ENCODE data around the gene ERGIC1.

Gene ERGIC1

GRCh38 chr5:172926796-172927195, 92.7 kb downstream of the ERGIC1 start:
- DNase-seq (ENCODE audit: extremely low read depth, insufficient read length): no peak
- no peaks in the 10 kb centered on the region for H3K27me3 ChIP-seq (replicated peaks; ENCODE audit: control insufficient read depth, insufficient read depth, low read length)
- no peak overlapping the region for H3K4me3 ChIP-seq (replicated peaks; ENCODE audit: low read depth, low read length)
- peaks cover 15% of the 10 kb centered on the region for H3K36me3 ChIP-seq (ENCODE audit: control insufficient read depth, insufficient read depth, low read length)
- TF ChIP-seq CTCF (IDR thresholded peaks at IDR 0.05; ENCODE audit: insufficient read depth, low read length, poor library complexity, severe bottlenecking): no peak

GRCh38 chr5:172929371-172929838, 95.4 kb downstream of the ERGIC1 start:
- TF ChIP-seq CTCF (IDR thresholded peaks at IDR 0.05; ENCODE audit: insufficient read depth, low read length, poor library complexity, severe bottlenecking): no peak
- DNase-seq (ENCODE audit: extremely low read depth, insufficient read length): no peak
- H3K4me3 ChIP-seq (replicated peaks; ENCODE audit: low read depth, low read length): no peak overlapping the region
- peaks cover 16% of the 10 kb centered on the region for H3K36me3 ChIP-seq (ENCODE audit: control insufficient read depth, insufficient read depth, low read length)
- H3K27me3 ChIP-seq (replicated peaks; ENCODE audit: control insufficient read depth, insufficient read depth, low read length): no peaks in the 10 kb centered on the region

- peaks cover 23% of the 10 kb centered on the region for H3K36me3 ChIP-seq (ENCODE audit: control insufficient read depth, insufficient read depth, low read length)
- DNase-seq (ENCODE audit: extremely low read depth, insufficient read length): no peak
- H3K27me3 ChIP-seq (replicated peaks; ENCODE audit: control insufficient read depth, insufficient read depth, low read length): no peaks in the 10 kb centered on the region
- H3K4me3 ChIP-seq (replicated peaks; ENCODE audit: low read depth, low read length): no peak overlapping the region
- no peak for TF ChIP-seq CTCF (IDR thresholded peaks at IDR 0.05; ENCODE audit: insufficient read depth, low read length, poor library complexity, severe bottlenecking)
These were observed 97.0 kb downstream of the ERGIC1 start for GRCh38 chr5:172931001-172931536.

- Histone ChIP-seq H3K4me3 (replicated peaks; ENCODE audit: low read depth, low read length) (no peak overlapping the region), H3K36me3 (ENCODE audit: control insufficient read depth, insufficient read depth, low read length) (peaks cover 26% of the 10 kb centered on the region), H3K27me3 (replicated peaks; ENCODE audit: control insufficient read depth, insufficient read depth, low read length) (no peaks in the 10 kb centered on the region)
- peak; percentile 96 for TF ChIP-seq CTCF (IDR thresholded peaks at IDR 0.05; ENCODE audit: insufficient read depth, low read length, poor library complexity, severe bottlenecking)
- DNase-seq (ENCODE audit: extremely low read depth, insufficient read length): peak; percentile 66
These were observed 98.4 kb downstream of the ERGIC1 start for GRCh38 chr5:172932313-172933017.

GRCh38 chr5:172933238-172933637, 99.2 kb downstream of the ERGIC1 start:
- Histone ChIP-seq H3K27me3 (replicated peaks; ENCODE audit: control insufficient read depth, insufficient read depth, low read length) (no peaks in the 10 kb centered on the region), H3K36me3 (ENCODE audit: control insufficient read depth, insufficient read depth, low read length) (peaks cover 26% of the 10 kb centered on the region), H3K4me3 (replicated peaks; ENCODE audit: low read depth, low read length) (no peak overlapping the region)
- TF ChIP-seq CTCF (IDR thresholded peaks at IDR 0.05; ENCODE audit: insufficient read depth, low read length, poor library complexity, severe bottlenecking): no peak
- DNase-seq (ENCODE audit: extremely low read depth, insufficient read length): no peak
